GM19351 (cell line): ENCODE results near the gene PTBP3.

Experiments
- ATAC-seq: cut with Tn5 transposase; IDR thresholded peaks from one replicate; pipeline ENCODE4 v1.9.1; 2021; ENCODE audit warnings: mild to moderate bottlenecking, moderate library complexity; ENCODE audit not compliant: unreplicated experiment

The PTBP3 gene

GRCh38 chr9:112173489-112174221, 159.8 kb downstream of the PTBP3 start:
- no peak for ATAC-seq

- no peak for ATAC-seq
Observed at GRCh38 chr9:112170968-112171367, 162.5 kb downstream of the PTBP3 start.

DNA sequence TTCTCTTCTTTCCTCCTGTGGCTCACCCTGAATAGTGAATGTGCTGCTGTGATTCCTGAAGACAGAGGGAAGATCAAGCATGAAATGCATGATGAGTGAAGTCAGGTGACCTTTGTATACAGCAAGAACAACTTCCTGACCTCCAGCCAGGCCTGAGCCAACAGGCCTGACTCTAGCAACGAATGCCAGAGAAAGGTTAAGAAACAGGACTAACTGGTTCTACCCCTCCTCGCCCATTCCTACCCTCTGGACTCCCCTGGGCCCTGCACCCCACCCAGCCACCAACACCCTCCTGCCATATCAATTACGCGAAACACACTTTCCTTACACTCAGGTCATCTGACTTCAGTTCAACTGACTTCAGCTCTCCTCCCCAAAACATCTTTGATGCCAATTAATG, 163.2 kb downstream of the PTBP3 start:
- no peak for ATAC-seq

DNA sequence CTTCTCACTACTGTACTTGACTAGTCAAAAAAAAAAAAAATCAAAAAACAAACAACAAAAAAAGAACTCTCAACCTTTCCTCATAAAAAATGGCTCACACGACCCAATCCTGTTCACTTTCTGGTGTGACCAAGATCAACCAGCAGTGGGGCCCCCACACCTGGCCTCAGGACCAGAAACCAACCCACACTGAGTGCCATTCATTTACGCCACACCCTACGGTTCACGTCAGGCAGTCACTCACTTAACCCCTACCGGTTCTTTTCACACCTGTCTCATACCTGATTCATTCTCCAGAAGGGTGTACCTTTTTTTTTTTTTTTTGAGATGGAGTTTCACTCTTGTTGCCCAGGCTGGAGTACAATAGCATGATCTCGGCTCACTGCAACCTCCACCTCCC, 164.1 kb downstream of the PTBP3 start:
- ATAC-seq = no peak

DNA sequence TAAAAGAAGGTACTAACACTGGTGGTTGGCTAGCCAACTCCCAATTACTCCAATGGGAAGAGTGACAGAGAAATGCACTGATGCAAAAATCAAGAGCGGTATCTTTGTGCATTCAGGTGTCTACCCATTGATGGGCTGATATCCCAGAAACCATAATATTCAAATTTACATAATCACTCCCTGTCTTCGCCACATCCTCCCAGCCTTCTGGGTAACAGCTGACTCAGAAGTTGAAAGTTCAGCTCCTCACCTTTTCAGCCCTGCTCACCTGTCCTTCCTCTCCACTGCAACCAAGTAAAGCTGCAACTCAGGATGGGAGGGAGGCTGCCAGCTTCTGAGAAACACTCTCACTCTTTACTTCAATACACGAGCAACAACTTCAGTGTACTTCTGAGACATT, 165.2 kb downstream of the PTBP3 start:
- no peak for ATAC-seq
